ENCODE measurements around the gene FAAP20. TPM values are rescaled to one million over a fixed set of nuclear protein-coding genes. Genes with fewer than 3 reads are reported as not detected.

The FAAP20 gene
- total and polyA plus RNA-seq, 2 of the 8 experiments (the other 6 are each of a cell fraction or from before 2014, with no cell fraction given) = 58.4 to 99.8 TPM

DNA sequence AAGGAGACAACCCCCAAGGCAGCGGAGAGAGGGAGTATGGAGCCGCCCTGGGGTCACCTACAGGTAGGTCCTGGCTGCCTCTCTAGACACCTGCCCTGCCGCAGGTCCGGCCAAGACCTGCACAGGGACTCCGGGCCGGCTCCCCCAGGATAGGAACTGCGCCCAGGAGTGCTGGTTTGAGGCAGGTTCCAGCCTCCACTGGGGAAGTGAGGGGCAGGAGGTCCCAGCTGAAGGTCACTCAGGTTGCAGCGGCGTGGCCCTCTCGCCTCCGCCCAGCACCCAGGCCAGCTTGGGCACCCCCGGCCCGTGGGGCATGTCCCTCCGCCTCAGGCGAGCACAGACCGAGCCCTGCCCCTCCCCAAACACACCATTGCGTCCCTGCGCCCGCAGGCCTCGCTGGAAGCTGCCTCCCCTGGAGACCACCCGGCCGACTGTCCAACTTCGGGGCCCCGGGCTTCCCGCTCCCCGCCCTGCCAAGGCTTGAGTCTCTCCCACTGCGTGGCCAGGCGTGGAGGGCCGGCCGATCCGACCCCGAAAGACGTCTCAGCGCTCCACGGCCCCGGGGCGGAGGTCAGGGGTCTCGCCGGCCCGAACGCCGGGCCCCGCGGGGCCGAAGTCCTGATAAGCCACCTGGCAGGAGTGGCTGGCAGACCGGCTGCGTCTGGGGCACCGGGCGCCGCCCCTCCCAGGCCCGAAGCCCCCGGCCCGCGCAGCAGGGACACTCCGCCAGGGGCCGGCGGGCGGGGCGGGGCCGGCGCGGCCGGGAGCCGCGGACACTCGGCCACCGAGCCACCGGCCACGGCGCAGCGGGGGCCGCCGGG lies 32.2 kb upstream of the FAAP20 start:
- 33% methylated on average over 20 of the region's 73 CpGs; no CpG with 5 or more reads in 1 of the 2 experiments for WGBS, 2 experiments (ENCODE audit: extremely low coverage in 1 of 2, insufficient coverage in 1 of 2, insufficient read length in 1 of 2, insufficient replicate concordance in 2 of 2, low coverage in 1 of 2, low lambda C conversion rate in 2 of 2, missing lambda C conversion rate in 1 of 2)
- Histone ChIP-seq H3K27ac (ENCODE audit: low read depth, low read length) (peak overlapping the region; percentile 81; the same call in 1 of the 2 replicates), H3K23ac (ENCODE audit: insufficient read length) (no peak overlapping the region), H3K4me3 (ENCODE audit: extremely low read depth in 1 of 4, insufficient read depth in 2 of 4, low read depth in 3 of 4, low read length in 4 of 4) (peak overlapping the region; percentile 59 to 78 (median 64)), H3K9ac (replicated peaks in 1 of 4; ENCODE audit: extremely low read depth in 1 of 4, low read depth in 3 of 4, low read length in 3 of 4) (peak overlapping the region; percentile 4 to 78 (median 68); a peak in 5 of 7 replicates), H3K4me1 (replicated peaks in 1 of 4; ENCODE audit: control insufficient read depth in 3 of 4, insufficient read depth in 4 of 4, low read length in 3 of 4) (peaks cover 0 to 28% (median 21%) of the 10 kb centered on the region in 4 experiments; a peak in 6 of 7 replicates), H2BK12ac (ENCODE audit: low read depth, low read length) (peak overlapping the region; percentile 50; the same call in 1 of the 2 replicates), H3K56ac (replicated peaks; ENCODE audit: insufficient read length, low read depth, low read length) (peak overlapping the region; percentile 86), H3K23me2 (ENCODE audit: low read depth, low read length) (peaks cover 29% of the 10 kb centered on the region), H2BK5ac (ENCODE audit: low read depth, low read length) (0 out of 2 replicates have a peak overlapping the region, but pooled peaks have one; percentile 94), H3K14ac (ENCODE audit: insufficient read length) (no peak overlapping the region), H4K20me1 (replicated peaks in 1 of 2; ENCODE audit: control insufficient read depth in 1 of 2, insufficient read depth in 2 of 2, low read length in 2 of 2) (peaks cover 23 to 30% of the 10 kb centered on the region in 2 experiments), H2BK20ac (ENCODE audit: low read length) (no peak overlapping the region), H4K8ac (ENCODE audit: extremely low read depth, insufficient read depth, low read length) (peak overlapping the region; percentile 95), H2AK5ac (ENCODE audit: low read depth, low read length) (peak overlapping the region; percentile 97; the same call in 1 of the 2 replicates), H3K4ac (replicated peaks; ENCODE audit: insufficient read length, low read depth, low read length) (peak overlapping the region; percentile 57), H4K91ac (replicated peaks; ENCODE audit: insufficient read length, low read length) (peak overlapping the region; percentile 93), H3K9me3 (ENCODE audit: insufficient read depth in 2 of 2, low read depth in 1 of 2, low read length in 1 of 2) (no peaks in the 10 kb centered on the region), H3K36me3 (ENCODE audit: control insufficient read depth in 2 of 4, insufficient read depth in 4 of 4, low read length in 3 of 4) (no peaks in the 10 kb centered on the region), H4K5ac (ENCODE audit: insufficient read length, low read depth, low read length) (peak overlapping the region; percentile 29), H2BK120ac (replicated peaks; ENCODE audit: low read depth, low read length) (no peak overlapping the region), H3K18ac (ENCODE audit: extremely low read depth, low read length) (no peak overlapping the region; the same call in none of the 2 replicates), H3K4me2 (ENCODE audit: insufficient read depth in 1 of 2, low read depth in 2 of 2, low read length in 2 of 2) (peak overlapping the region; percentile 84 to 92), H2AFZ (ENCODE audit: low read length) (no peak overlapping the region), H3K79me1 (ENCODE audit: low read depth, low read length) (peaks cover 6% of the 10 kb centered on the region), H2BK15ac (ENCODE audit: low read length) (no peak overlapping the region), H3K27me3 (replicated peaks in 1 of 4; ENCODE audit: control insufficient read depth in 3 of 4, extremely low read depth in 1 of 4, insufficient read depth in 3 of 4, low read length in 3 of 4) (no peaks in the 10 kb centered on the region), H3K79me2 (ENCODE audit: control insufficient read depth in 1 of 2, insufficient read depth in 2 of 2, low read length in 2 of 2) (peaks cover 22 to 32% of the 10 kb centered on the region in 2 experiments)
- ChIA-PET CTCF (ENCODE audit: partially characterized antibody) (interaction anchor here (0.7 to 3.2 kb wide), 4 partner anchors 30 to 155 kb away, joined by 3 to 13 read pairs (median 5); partner anchors contain the start of gene FAAP20), POLR2A (ENCODE audit: partially characterized antibody) (interaction anchor here (1.0 to 1.9 kb wide), 4 partner anchors 9 to 23 kb away, joined by 3 to 6 read pairs (median 4); no protein-coding TSS in a partner anchor)
- FAIRE-seq = no peak
- TF ChIP-seq CHD2 (IDR thresholded peaks at IDR 0.05; ENCODE audit: low read length) (no peak), KDM4A (IDR thresholded peaks at IDR 0.05; ENCODE audit: low read depth, low read length, severe bottlenecking) (peak; percentile 29), GABPA (IDR thresholded peaks at IDR 0.05; ENCODE audit: borderline replicate concordance, insufficient read depth, low read length) (peak; percentile 23; the same call in 1 of the 2 replicates)
- DNase-seq (ENCODE audit: low read depth in 1 of 2, low spot score in 2 of 2) = peak in 1 of 2 experiments; percentile 70

Data from H1 (cell line).